Testis (tissue), 2 donors: Measurements from ENCODE around the gene FOXC2.

Source experiments
- POLR2A ChIP-seq: fragments of 450-650 bp; IDR thresholded peaks from one replicate; pipeline ENCODE4 v1.6.1; 2017; ENCODE audit warnings: antibody characterized with exemption, mild to moderate bottlenecking, moderate library complexity
- TF ChIP-seq, protein P1 (sequence below), 3 experiments: fragments of 450-650 bp in 2 of 3; fragments of 200-600 bp in 1 of 3; sonication (generic) in 1 of 3; IDR thresholded peaks; one replicate each; pipeline ENCODE4 v1.5.1; 2016 to 2019; ENCODE audit warnings: antibody characterized with exemption in 3 of 3, mild to moderate bottlenecking in 2 of 3, moderate library complexity in 1 of 3

GRCh38 chr16:86616906-86617305, 50.3 kb downstream of the FOXC2 start:
- TF ChIP-seq, protein P1, sequence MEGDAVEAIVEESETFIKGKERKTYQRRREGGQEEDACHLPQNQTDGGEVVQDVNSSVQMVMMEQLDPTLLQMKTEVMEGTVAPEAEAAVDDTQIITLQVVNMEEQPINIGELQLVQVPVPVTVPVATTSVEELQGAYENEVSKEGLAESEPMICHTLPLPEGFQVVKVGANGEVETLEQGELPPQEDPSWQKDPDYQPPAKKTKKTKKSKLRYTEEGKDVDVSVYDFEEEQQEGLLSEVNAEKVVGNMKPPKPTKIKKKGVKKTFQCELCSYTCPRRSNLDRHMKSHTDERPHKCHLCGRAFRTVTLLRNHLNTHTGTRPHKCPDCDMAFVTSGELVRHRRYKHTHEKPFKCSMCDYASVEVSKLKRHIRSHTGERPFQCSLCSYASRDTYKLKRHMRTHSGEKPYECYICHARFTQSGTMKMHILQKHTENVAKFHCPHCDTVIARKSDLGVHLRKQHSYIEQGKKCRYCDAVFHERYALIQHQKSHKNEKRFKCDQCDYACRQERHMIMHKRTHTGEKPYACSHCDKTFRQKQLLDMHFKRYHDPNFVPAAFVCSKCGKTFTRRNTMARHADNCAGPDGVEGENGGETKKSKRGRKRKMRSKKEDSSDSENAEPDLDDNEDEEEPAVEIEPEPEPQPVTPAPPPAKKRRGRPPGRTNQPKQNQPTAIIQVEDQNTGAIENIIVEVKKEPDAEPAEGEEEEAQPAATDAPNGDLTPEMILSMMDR (IDR thresholded peaks at IDR 0.05), result no peak
- TF ChIP-seq POLR2A, result no peak
